Prostate gland (tissue), 2 donors: ENCODE data around the gene RNF39.

Experiments used
- POLR2A ChIP-seq: fragments of 450-650 bp; IDR thresholded peaks from one replicate; pipeline ENCODE4 v1.6.1; 2016; ENCODE audit warnings: antibody characterized with exemption, mild to moderate bottlenecking
- POLR2AphosphoS5 ChIP-seq: sonication (generic); formaldehyde crosslinking; IDR thresholded peaks from one replicate; pipeline ENCODE4 v1.6.1; 2017; ENCODE audit warnings: antibody characterized with exemption
- TF ChIP-seq, protein P1 (sequence below), 4 experiments: fragments of 200-600 bp in 2 of 4; fragments of 450-650 bp in 2 of 4; sonication (generic) in 2 of 4; IDR thresholded peaks; 1 replicate in 3 of 4; 2 replicates in 1 of 4; pipeline ENCODE4 v1.5.1; 2016 to 2019; ENCODE audit warnings: antibody characterized with exemption in 4 of 4, mild to moderate bottlenecking in 2 of 4, moderate library complexity in 2 of 4

DNA sequence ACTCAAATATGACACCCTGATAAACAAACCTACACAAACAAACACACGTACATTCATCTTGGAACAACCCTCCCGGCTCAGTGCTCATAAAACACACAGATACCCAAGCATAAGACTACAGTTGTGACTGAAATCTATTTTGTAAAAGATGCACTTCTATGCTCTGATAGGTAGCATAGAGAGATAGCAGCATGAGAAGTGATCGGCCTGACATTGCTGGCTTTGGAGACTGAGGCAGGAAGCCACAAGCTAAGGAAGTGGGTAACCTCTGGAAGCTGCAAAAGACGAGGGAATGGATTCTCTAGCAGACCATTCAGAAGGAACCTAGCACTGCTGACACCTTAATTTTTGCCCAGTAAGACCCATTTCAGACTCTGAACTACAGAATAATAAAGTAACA lies 1.6 kb upstream of the RNF39 start:
- TF ChIP-seq, protein P1, sequence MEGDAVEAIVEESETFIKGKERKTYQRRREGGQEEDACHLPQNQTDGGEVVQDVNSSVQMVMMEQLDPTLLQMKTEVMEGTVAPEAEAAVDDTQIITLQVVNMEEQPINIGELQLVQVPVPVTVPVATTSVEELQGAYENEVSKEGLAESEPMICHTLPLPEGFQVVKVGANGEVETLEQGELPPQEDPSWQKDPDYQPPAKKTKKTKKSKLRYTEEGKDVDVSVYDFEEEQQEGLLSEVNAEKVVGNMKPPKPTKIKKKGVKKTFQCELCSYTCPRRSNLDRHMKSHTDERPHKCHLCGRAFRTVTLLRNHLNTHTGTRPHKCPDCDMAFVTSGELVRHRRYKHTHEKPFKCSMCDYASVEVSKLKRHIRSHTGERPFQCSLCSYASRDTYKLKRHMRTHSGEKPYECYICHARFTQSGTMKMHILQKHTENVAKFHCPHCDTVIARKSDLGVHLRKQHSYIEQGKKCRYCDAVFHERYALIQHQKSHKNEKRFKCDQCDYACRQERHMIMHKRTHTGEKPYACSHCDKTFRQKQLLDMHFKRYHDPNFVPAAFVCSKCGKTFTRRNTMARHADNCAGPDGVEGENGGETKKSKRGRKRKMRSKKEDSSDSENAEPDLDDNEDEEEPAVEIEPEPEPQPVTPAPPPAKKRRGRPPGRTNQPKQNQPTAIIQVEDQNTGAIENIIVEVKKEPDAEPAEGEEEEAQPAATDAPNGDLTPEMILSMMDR (IDR thresholded peaks at IDR 0.05): no peak
- TF ChIP-seq POLR2A (no peak), POLR2AphosphoS5 (no peak)
